Stimulated activated CD4-positive, alpha-beta T cell treated with anti-CD3 and anti-CD28 coated beads, Interleukin-1b, Interleukin-23, amount 100 ng/mL, for 24 hours (primary cell): ENCODE measurements around the gene MEF2B.
"Not testable (repeated sequence)": the region's sequence is repeated elsewhere in the genome, so short reads cannot be mapped to it uniquely, and the experiment has no call there.

Experiments used
- DNase-seq, 4 experiments: peaks; one replicate each; pipeline ENCODE4 v3.0.0-alpha.2; 2020; ENCODE audit warnings: low read depth in 4 of 4, low spot score in 1 of 4

MEF2B gene

GRCh38 chr19:19193926-19194325, 23.9 kb upstream of the MEF2B start:
- no peak for DNase-seq

- DNase-seq = no peak
Observed at GRCh38 chr19:19192910-19193423, 22.9 kb upstream of the MEF2B start.

- DNase-seq = peak; percentile 95 to 98 (median 98)
Observed at GRCh38 chr19:19192078-19192882, 22.2 kb upstream of the MEF2B start, which contains the start of the genes BORCS8 and RFXANK. Gene BORCS8 (minus strand): TSS chr19:19192152. CDS start chr19:19192117, 35 bp downstream. Gene RFXANK (plus strand): TSS chr19:19192258. CDS start chr19:19193947, 1,689 bp downstream.

- no peak for DNase-seq
Observed at GRCh38 chr19:19191768-19192077, 21.7 kb upstream of the MEF2B start.

- DNase-seq = no peak
Observed at GRCh38 chr19:19186742-19187141, 16.7 kb upstream of the MEF2B start.

- peak; percentile 27 to 50 (median 48) for DNase-seq
Observed at GRCh38 chr19:19185853-19186740, 16.0 kb upstream of the MEF2B start.

GRCh38 chr19:19181488-19181998, 11.5 kb upstream of the MEF2B start:
- DNase-seq = no peak

- no peak for DNase-seq
Observed at GRCh38 chr19:19179548-19180441, 9.7 kb upstream of the MEF2B start.

- no peak for DNase-seq
Observed at GRCh38 chr19:19176950-19177349, 6.9 kb upstream of the MEF2B start.

- not testable (repeated sequence) for DNase-seq
Observed at GRCh38 chr19:19173243-19173642, 3.2 kb upstream of the MEF2B start.

GRCh38 chr19:19171821-19172532, 1.9 kb upstream of the MEF2B start:
- no peak for DNase-seq

- no peak for DNase-seq
Observed at GRCh38 chr19:19170873-19171672, 1.0 kb upstream of the MEF2B start.

- no peak for DNase-seq
Observed at GRCh38 chr19:19169236-19170052, 619 bp downstream of the MEF2B start.

- DNase-seq = no peak
Observed at GRCh38 chr19:19167612-19168011, 2.5 kb downstream of the MEF2B start.

- DNase-seq = no peak
Observed at GRCh38 chr19:19165396-19165795, 4.7 kb downstream of the MEF2B start.

GRCh38 chr19:19162495-19162894, 7.6 kb downstream of the MEF2B start:
- DNase-seq = no peak

GRCh38 chr19:19160461-19161035, 9.5 kb downstream of the MEF2B start:
- DNase-seq = no peak

- no peak for DNase-seq
Observed at GRCh38 chr19:19159534-19159933, 10.5 kb downstream of the MEF2B start.
